Measurements from ENCODE around the gene RALGPS2.

The RALGPS2 gene

DNA sequence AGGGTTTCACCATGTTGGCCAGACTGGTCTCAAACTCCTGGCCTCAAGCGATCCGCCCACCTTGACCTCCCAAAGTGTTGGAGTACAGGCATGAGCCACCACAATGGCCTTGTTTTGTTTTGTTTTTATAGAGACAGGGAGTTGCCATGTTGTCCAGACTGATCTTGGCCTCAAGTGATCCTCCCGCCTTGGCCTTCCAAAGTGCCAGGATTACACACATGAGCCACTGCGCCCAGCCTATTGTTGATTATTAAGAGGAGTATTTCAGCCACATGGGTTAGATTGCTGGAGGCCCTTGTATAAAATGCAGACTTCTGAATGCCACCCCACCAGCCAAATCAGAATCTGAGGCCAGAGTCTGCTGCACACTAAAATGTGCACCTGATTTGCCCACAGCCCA, 203.0 kb downstream of the RALGPS2 start:
- no peak for DNase-seq

DNA sequence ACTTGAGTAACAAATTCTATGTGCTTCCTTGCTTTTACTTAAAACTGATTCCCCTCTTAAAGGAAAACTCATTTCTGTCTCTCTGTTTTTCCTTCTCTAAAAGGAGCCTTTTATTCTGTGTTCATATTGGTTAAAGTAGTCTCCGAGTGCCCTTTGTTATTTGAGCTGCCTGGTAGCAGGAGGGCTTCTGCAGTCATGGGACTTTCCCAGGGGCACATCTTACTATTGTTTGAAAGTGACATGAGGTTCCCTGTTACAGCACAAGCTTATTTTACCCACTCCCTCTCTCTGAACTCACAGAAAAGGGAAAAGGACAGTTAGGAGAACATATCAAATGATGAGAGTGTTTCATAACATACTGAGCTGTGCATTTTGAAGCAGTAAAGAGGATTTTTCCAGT, 203.9 kb downstream of the RALGPS2 start:
- no peak for DNase-seq

DNA sequence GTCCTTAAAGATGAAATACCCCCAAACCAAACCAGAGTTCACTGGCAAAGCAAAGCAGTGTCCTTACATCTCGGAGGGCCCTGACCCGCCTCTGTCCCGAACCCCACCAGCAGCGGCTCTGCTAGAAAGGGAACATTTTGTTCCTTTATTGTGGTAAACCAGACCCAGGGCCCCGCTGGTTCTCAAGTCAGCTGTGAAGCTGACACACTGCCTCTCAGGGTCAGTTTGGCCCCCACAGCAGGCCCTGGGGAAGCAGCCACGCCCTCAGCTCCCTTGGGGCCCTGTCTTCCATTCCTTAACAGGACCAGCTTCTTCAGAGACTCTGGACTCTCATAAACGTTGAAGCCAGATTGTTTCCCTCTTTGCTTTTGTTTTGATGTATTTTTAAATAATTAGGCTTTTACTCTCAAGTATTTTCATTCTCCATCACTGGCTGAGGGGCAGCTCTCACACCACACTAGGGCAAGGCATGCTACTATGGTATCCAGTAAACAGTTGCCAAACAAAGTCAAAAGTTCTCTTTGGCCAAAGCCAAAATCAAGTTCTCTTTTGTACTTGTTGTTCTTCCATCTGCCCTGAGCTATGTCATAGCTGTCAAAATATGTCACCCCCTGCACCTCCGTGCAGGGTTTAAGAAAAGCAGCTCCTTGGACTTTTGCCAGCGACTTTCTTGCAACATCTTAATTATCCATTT, 207.0 kb downstream of the RALGPS2 start:
- no peak for DNase-seq

DNA sequence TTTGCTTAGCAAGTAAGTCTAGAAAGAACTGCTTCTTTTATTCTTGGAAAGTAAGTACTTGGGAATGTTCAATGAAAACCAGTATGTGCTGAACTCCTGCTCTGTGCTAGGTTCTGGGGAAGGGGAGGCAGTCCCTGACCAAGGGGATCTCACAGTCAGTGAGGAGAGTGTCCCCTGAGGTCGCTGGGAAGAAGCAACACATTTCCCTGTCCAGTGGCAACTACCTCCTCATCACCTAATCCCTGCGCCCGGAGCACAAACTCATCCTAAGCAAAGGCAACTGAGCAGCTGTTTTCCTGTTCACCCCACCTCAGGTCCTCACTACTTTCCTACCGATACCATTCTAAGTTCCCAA, 207.5 kb downstream of the RALGPS2 start:
- no peak for DNase-seq

DNA sequence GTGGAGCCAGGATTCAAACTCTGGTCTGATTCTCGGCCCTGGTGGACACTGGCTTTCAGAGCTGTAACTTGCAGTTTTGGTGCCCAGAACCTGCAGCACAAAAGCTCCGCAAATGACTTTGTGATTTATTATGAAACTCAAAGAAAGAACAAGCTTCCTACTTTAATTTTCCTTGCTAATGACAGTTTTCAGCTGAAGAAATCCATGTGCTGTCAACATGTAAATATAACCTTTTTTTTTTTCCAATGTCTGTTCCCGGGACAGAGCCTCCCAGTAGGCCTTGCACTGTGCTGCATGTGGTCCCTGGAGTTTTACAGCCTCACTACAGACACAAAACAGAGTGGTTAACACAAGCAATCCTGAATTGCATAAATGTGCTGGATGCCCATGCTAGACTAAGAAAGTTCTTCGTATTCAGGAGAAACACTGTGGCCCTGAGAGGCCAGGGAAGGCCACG, 208.1 kb downstream of the RALGPS2 start:
- no peak for DNase-seq

DNA sequence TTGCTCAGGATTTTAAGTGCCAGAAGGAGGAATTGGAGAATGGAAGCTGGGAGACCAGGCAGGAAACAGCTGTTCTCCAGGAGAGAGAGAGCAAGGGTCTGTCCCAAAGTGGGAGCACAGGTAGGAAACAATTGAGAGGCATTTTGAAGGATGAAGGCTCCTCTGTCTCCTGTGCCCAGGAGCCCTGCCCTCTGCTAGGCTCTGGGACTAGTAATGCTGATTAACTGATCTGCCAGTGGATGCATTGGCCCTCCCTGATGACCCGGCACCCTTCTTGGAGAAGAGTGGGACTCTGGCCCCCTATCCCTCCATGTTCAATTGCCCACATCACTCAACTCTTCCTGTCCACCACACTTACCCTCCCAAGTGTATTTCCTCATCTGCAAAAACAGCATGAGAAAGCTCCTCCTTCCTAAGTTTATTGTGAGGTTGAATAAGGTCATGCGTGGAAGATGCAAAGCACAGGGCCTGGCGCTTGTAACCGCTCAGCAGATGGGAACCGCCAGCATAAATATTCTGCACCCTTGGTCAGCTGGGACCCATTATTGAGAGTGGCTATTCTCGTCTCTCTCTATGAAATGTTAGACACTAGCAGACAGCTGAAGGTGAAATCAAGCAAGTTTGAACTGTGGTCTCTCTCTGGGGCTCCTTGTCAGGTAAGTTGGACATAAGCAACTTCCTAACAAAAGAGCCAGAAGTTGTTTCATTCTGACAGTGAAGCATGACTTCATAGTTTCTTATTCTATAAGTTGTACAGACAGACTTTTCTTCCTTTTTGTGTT, 208.9 kb downstream of the RALGPS2 start:
- no peak for DNase-seq

DNA sequence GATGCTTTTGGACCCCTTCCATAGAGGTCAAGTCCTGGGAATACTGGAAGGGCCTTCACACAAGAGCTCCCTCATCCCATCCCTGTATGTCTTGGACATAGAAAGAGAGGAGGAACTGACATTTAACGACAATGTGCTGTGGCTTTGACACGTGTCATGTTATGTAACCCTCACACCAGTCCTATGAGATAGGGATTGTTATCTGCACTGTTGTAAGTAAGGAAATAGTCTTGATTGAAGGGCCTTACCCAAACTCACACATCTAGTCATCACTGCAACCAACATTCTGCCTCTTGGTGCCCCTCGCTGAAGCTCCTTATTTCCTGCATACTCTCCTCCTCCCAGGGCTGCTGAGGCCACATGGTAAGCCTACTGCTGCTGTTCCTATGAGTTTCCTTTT, 209.5 kb downstream of the RALGPS2 start:
- no peak for DNase-seq

DNA sequence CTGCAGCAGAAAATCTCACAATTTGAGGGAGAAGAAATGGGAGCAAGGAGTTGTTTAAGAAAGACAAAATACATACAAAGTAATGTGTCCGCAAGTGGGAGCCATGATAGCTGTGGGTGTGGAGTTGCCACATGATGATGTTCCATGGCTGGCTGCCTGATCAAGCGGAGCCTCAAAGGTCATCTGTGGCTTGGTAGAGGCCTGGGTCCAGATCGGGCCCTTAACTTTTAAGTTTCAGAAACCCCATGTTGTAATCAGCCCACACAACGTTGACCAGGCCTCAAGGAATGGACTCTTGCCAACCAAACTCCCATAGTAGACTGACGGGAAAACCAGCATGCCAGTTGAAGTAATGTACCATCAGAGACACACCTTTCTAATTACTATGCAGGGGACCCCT, 210.6 kb downstream of the RALGPS2 start:
- DNase-seq: no peak

DNA sequence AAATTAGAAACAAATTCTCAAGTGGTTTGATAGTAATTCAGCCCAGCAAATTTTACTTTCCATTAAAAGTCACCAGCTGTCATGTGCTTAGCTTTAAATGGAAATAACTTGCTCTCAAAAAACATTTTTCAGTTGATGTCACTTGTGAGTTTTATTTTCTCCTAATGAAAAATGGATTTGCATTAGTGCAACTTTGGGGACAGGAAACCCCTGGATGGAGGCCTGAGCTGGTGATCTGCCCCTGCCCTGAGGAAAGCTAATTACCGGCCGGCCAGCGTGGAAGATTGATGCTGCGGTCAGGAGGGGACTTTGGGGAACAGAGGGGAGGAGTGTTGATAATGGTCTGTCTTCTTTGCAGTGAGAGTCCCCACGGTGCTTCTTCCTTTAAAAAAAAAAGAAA, 212.7 kb downstream of the RALGPS2 start:
- peak; percentile 70 for DNase-seq

DNA sequence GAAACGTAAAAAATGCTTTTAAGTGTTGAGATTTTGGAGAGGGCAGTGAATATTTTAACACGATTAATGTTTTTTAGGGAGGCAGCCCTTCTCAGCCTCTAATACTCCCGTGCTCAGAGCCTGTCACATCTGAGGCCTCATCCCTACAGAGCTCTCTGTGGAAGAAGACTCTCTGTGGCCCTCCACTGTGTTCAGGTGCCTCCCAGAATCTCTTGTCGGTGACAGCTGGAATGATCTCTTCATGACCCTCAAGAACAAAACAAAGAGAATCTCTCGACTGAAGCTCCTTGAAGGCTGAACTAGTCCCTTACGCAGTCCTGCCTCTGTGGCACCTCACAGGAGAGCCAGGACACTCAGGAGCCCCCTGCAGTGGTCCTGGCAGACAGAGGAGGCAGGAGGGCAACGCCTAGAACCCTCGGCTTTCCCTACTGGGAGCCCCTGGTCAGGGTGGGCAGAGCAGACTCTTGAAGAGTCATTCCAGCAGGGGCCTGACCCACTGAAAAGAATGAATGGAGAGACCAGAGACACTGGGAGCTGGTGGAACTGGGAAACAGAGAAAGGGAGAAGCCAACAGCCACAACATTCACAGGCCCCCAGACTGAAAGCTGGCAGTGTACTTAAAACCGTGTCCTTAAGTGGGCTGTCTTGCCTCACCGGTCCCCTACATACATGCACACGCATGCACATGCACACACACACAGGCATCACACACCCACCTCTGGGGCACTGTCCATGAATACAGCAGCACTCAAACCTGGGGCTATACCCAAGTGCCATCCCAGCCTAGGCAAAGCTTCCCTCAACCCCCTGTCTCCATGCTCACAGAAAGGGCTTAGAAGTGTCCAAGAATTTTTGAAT, 213.3 kb downstream of the RALGPS2 start:
- DNase-seq: peak; percentile 44

DNA sequence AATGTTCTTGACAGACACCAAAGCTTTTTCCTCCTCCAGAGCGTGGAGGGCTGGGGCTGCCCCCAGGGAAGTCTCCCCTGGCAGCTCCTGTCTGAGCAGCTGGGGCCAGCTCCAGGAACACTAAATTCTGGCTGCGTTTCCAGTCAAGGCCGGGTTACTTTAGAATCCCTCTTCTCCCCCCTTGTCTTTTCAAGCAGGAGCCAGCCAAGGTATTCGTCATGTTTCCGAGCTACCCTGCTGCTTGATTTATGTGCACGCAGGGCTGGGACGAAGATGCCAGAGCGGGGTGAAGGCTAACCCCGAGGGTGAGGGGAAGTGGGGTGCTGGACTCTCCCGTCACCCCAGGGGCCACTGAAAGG, 213.9 kb downstream of the RALGPS2 start:
- peak; percentile 93 for DNase-seq

DNA sequence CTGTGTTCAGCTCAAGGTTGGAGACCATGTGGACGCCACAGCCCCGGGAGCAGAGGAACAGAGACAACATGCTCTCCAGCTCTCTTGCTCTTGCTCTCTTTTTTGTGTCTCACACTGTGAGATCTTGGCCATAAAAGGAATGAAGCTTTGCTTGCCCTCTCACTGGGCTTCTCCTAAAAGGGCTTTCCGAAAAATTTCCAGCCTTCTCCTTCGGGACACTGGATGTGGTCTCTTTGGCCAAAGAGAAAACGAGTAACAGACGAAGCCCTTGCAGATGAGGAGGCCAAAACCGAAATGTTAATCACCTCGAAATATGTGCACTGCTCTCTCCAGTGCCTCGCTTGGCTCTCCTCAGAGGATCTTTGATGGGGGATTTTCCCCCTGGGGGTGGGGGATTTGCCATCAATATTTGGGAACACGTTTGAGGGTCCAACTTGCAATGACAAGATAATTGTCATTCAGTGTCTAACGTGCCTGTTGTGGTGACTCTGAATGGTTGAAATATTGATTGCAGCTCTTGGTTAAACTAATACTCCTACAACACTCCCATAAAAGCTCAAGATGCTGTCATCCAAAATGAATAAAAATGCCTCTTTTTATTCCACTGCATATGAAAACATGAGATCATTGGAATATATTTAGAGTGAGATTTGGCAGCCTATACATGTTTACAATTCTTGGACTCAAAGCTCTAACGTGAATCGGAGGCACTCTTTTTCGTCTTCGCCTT, 214.5 kb downstream of the RALGPS2 start:
- DNase-seq: peak; percentile 87

DNA sequence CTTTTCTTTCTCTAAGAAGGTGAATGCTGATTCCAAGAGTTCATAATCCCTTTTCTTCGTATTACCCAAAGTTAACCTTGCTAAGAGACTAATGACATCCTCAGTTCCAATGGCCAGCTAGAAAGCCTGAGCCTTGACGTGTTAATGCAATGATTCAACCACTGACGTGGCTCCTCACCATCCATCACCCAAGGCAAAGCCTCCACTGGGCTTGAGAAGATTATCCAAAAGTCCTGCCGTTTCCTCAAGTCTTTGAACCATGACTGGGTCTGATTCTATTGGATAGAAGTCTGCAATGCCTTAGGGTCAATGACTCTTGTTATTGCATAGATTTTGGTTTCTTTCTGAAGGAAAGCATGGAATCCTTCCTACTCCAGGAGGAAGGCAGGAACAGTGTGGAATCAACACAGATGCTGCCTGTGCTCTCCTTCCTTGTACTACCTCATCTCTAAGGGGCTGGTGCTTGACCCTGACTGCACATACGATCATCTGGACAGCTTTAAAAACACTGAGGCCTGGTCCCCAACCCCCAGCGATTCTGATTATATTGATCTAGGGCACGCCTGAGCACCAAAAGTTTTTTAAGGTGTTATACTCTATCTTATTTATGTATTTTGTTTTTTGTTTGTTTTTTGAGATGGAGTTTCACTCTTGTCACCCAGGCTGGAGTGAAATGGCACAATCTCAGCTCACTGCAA, 215.2 kb downstream of the RALGPS2 start:
- DNase-seq: peak; percentile 32

DNA sequence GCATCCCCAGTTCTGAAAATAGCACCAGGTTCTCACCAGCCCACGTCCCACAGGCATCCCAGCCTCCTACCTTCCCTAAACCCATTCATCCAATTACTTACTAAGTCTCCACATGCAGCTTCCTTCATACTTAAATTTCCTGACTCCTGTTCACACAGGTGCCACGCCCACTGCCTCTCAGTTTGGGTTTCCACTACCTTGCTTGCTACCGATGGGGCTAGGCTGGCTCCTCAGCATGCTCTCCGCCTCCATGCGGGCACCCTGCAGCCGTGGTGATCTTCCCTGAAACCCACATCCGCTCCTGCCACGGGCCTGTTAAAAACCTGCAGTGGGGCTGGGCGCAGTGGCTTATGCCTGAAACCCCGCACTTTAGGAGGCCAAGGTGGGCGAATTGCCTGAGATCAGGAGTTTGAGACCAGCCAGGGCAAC, 216.2 kb downstream of the RALGPS2 start:
- no peak for DNase-seq

DNA sequence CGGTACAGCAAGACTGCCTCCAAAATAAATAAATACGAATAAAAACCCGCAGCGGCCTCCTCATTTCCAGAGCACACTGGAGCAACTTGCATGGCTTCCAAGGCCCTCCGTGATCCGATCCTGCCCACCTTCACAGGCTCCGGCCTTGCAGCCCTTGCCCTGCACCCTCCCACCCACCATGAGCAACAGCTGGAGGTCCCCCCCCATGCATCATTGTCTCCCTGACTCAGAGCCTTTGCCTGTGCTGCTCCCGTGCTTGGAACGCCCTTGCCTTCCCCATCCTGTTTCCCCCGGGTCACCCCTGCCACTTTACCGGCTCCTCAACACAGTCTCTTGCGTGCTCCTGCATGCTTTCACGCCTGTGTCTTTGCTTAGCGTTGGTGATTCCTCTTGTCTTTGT, 216.8 kb downstream of the RALGPS2 start:
- DNase-seq: peak; percentile 29

DNA sequence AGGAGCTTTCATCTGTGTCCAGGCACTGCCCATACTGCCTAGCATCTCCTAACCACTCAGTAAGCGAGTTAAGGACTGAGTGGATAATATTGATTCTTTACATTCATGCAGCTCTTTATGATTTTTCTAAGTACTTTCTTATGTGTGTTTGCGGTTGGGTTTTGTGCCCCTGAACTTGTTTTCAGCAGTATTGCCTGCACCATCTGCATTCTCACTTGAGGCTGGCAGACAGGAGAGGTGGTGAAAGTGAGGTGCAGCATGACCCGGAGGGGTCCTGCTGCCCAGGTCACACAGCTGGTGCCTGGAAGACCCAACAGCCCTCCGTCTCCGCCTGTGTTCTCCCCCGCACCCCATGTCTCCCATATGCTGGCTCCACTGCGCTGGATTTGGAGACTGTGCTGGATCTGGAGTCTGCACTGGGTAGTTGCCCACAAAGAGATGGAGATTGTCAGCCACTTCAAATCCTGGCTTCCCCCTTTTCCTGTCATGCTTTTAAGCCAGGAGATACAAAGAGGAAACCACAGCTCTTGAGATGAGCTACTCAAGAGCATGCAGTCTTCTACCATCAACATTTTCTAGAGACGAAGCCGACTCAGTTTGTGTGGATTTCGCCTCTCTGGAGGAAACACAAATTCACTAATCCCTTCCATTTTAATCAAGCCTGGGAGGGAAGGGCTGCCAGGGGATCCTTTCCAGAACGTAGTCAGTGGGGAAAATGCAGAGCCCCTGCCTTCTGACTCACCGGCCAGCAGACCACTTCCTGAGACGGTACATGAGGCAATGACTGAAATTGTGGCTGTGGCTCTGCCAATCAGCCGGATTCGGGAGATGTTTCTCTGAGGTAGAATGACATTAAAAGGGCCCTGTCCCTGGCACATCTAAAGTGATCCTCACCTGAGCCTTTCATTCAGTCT, 217.5 kb downstream of the RALGPS2 start:
- DNase-seq: peak; percentile 54

DNA sequence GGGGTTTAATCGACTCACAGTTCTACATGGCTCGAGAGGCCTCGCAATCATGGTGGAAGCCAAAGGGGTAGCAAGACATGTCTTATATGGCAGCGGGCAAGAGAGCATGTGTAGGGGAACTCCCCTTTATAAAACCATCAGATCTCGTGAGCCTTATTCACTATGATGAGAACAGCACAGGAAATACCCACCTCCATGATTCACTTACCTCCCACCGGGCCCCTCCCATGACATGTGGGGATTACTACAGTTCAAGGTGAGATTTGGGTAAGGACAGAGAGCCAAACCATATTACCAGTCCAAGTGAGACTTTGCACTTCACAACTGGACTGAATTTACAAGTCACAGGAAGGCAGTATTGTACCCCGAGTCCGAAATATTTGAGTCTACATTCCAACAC, 219.7 kb downstream of the RALGPS2 start:
- DNase-seq: no peak

DNA sequence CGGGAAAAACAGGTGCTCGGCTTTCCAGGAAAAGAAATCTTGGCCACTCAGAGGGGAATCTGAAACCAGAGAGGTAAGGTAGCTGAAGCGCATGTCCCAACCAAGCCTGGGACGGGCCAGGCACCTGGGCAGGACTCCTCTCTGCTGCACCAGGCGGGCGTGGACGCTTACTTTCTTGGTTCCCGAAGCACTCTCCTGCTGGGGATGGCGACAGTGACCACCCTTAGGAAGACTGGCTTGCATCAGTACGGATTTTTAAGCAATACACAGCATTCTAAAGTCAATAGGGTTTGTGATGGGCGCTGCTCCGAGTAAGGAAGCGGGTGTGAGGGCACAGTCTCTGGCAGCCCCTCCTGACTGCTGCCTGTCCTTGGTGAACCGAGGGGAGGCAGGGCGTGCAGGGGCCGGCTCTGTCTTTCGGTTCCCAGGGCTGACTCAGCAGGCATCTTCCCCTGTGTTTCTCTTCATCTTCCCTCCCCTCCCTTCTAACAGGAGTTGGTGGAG, 220.8 kb downstream of the RALGPS2 start:
- no peak for DNase-seq

DNA sequence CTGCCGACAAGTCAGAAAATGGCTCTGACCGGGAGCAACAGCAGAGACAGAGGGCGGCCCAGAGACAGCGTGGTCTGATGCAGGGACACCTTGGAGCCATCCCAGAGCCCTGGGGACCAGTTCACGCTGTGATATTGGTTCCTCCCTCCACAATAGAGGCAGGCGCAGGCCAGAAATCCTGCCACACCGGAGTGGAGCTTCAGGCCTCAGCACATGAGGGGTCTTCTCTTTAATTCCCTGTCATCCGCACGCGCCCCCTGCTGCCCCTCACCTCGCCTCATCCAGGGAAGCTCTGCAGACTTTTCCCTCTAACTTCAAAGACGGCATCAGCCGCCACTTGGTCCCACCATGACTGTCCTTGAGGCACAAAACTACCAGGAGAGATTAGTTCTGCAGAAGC, 221.4 kb downstream of the RALGPS2 start:
- no peak for DNase-seq

DNA sequence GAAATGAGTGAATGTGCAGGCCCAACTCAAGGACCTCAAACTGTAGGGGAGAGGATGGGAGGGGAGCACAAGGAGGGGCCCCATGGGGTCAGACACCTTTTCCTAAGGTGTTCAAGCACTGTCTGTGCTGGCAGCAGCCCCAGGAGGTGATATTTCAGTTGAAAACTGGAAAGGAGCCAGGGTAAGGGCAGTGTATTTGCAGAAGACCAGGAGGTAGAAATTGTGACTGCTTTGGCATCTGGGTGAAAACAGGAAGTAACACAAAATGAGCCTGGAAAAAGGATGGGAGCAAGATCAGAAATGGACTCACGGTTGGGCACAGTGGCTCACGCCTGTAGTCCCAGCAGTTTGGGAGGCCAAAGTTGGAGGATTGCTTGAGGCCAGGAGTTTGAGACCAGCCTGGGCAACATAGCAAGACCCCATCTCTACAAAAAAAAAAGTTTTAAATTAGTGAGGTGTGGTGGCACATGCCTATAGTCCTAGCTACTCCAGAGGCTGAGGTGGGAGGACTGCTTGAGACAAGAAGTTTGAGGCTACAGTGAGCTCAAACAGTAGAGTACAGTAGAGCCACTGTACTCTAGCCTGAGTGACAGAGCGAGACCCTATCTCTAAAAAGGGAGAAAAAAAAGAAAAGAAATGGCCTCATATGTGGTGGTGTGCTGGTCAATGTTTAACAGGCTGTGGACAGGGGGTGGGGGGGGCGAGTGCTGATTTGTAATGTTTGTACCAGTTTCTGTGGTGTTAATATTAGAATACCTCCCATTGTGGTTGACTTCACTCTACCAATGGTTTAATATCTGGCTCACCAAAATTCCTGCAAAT, 222.0 kb downstream of the RALGPS2 start:
- DNase-seq: no peak

Data from right hindlimb (tissue), 1 donor.